Stomach (tissue), 4 donors: ENCODE results near the gene FCHSD2.

ENCODE experiments used
- EP300 ChIP-seq: sonication (generic); formaldehyde crosslinking; IDR thresholded peaks from one replicate; pipeline ENCODE4 v1.6.1; 2017; ENCODE audit warnings: antibody characterized with exemption
- TF ChIP-seq, protein P1 (sequence below), 7 experiments: fragments of 450-650 bp in 4 of 7; fragments of 200-600 bp in 3 of 7; sonication (generic) in 3 of 7; IDR thresholded peaks; one replicate each; pipeline ENCODE4 v1.5.1; 2016 to 2019; ENCODE audit warnings: antibody characterized with exemption in 7 of 7, control low read depth in 2 of 7, mild to moderate bottlenecking in 1 of 7

DNA sequence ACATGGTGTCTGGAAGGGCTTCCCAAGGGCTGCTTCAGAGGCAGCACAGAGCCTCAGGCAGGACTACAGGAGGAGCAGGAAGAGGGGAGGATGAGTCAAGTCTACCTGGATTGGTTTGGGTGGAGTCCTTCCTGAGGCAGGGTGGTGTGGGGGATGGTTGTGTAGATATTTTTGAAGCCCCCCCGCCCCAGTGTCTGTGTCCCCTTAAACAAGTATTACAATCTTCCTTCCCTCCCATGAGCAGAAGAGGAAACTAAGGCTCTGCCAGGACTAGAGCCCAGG is 34.7 kb upstream of the FCHSD2 start:
- no peak for TF ChIP-seq EP300
- TF ChIP-seq, protein P1, sequence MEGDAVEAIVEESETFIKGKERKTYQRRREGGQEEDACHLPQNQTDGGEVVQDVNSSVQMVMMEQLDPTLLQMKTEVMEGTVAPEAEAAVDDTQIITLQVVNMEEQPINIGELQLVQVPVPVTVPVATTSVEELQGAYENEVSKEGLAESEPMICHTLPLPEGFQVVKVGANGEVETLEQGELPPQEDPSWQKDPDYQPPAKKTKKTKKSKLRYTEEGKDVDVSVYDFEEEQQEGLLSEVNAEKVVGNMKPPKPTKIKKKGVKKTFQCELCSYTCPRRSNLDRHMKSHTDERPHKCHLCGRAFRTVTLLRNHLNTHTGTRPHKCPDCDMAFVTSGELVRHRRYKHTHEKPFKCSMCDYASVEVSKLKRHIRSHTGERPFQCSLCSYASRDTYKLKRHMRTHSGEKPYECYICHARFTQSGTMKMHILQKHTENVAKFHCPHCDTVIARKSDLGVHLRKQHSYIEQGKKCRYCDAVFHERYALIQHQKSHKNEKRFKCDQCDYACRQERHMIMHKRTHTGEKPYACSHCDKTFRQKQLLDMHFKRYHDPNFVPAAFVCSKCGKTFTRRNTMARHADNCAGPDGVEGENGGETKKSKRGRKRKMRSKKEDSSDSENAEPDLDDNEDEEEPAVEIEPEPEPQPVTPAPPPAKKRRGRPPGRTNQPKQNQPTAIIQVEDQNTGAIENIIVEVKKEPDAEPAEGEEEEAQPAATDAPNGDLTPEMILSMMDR (IDR thresholded peaks at IDR 0.05) = no peak
